Dermis lymphatic vessel endothelial cell (primary cell): ENCODE results near the gene SUSD1. TPM values are rescaled to one million over a fixed set of nuclear protein-coding genes. Genes with fewer than 3 reads are reported as not detected.

Experiments used
- total RNA-seq: library from RNA; depleted of rRNA; stranded (reverse); fragments of >200 nt; gene quantifications from 2 replicates; pipeline ENCODE4 v1.2.1, GENCODE V29; 2014

The SUSD1 gene
- 26.5 and 35.2 TPM in 2 replicates for total RNA-seq

GRCh38 chr9:112174965-112175795, at the start of gene SUSD1:
Gene SUSD1 (minus strand): TSS chr9:112175297. CDS start chr9:112175235, 62 bp downstream.

Other genes starting within 250 kb of the SUSD1 start
- gene PTBP3, start 158.3 kb upstream of the SUSD1 start, total RNA-seq = 43.3 and 47.6 TPM in 2 replicates
- gene HSDL2, start 204.8 kb upstream of the SUSD1 start, total RNA-seq = 24.9 and 35.4 TPM in 2 replicates